Activated T-helper 1 cell treated with Interleukin-2 at 50 U/mL for 16 hours (primary cell): ENCODE measurements around the gene PHF10.
"Not testable (repeated sequence)": the region's sequence is repeated elsewhere in the genome, so short reads cannot be mapped to it uniquely, and the experiment has no call there.

Experiments used
- DNase-seq: peaks from one replicate; pipeline ENCODE4 v3.0.0-alpha.2; 2020; ENCODE audit warnings: low read depth

The PHF10 gene

GRCh38 chr6:169723200-169723909, 945 bp downstream of the PHF10 start:
- DNase-seq, result peak; percentile 58

- peak; percentile 14 for DNase-seq
Measured at GRCh38 chr6:169722362-169723199, 1.7 kb downstream of the PHF10 start.

DNA sequence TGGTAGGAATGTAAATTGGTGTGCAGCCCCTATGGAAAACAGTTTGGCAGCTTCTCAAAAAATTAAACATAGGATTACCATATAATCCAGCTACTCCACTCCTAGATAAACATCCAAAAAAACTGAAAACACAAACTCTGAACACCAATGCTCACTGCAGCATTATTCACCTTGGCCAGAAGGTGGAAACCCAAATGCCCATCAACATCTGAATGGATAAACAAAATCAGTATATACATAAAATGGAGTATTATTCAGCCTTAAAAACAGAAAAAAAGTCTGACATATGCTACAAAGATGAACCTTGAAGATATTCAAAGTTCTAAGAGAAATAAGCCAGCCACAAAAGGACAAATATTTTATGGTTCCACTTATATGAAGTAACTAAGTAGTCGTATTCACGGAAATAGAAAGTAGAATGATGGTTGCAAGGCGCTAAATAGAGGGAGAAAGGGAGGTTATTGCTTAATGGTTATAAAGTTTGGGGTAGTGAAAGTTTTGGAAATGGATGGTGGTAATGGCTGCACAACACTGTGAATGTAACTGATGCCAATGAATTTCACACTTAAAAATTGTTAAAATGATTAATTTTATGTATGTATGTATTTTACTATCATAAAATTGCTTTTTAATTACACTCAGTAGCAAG, 4.0 kb downstream of the PHF10 start:
- no peak for DNase-seq

GRCh38 chr6:169719117-169719516, 5.2 kb downstream of the PHF10 start:
- DNase-seq, result no peak

DNA sequence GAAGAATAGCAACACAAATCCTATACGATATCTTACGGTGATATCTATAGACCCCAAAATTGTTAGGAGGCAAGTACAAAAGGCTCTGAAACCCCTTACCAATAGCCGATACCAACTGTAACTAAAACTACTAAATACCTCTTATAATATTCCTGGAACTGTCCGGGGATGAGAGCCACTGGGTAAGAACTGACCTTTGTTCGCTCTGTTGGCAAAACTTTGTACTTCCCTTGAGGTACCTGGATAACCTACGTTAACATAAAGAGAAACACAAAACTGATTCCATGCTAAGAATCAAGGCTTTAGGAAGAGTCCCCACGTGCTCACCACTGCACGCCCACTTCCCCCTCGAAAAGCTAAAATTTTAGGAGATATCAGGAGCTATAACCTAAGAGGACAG, 9.7 kb downstream of the PHF10 start:
- no peak for DNase-seq

DNA sequence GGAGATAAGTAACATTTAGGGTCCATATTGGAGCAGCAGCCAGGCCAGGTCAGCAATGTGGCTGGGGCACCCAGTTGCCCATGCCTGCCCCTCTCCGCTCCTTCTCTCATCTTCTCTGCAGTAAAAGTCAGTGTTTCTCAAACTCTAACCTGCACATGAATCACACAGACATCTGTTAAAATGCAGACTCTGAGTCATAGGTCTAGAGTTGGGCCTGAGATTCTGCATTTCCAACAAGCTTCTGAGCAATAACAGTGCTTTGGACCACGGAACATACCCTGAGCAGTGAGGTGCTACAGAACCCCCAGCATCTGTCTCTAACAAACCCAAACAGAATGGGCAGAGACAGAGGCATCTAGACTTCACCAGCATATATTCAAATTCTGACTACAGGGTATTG, 10.1 kb downstream of the PHF10 start:
- no peak for DNase-seq

DNA sequence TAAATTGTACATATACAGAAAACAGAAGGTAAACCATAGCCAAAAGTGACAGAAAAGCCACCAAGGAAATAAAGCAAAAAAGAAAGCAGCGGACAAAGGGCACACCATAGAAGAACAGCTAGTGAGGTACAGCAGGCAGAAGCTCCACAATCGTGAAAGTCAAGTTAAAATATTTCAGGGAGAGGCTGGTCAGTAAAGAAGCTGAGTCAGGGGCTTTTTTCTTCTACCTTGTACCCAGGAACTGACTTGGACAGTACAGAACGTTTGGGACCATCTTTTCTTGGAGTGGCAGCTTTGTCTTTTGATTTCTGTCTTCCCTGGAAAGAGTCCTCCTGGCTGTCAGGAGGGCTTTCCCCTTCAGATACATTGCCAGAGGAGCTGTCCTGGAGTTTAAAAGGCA, 14.3 kb downstream of the PHF10 start:
- DNase-seq, result no peak

GRCh38 chr6:169709293-169709692, 15.0 kb downstream of the PHF10 start:
- no peak for DNase-seq

DNA sequence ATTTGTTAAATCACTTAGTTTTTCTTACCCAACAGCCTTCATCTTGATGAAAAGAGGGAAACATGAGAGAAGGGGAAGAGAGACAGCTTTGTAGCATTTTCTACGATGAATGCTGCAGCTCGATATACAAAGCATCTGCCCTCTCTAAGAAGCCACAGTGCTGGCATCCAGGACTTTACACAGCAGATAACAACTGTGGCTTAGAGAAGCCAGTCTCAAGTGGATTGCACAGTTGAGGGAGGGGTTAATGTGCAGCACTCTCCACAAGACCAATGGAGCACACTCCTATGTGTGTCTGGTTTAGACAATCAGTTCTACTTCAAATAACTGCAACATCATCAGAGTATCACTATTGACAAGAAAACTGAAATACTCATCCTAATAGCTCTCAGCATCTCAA, 16.5 kb downstream of the PHF10 start:
- DNase-seq, result no peak

GRCh38 chr6:169702840-169703246, 21.5 kb downstream of the PHF10 start:
- DNase-seq, result peak; percentile 17

DNA sequence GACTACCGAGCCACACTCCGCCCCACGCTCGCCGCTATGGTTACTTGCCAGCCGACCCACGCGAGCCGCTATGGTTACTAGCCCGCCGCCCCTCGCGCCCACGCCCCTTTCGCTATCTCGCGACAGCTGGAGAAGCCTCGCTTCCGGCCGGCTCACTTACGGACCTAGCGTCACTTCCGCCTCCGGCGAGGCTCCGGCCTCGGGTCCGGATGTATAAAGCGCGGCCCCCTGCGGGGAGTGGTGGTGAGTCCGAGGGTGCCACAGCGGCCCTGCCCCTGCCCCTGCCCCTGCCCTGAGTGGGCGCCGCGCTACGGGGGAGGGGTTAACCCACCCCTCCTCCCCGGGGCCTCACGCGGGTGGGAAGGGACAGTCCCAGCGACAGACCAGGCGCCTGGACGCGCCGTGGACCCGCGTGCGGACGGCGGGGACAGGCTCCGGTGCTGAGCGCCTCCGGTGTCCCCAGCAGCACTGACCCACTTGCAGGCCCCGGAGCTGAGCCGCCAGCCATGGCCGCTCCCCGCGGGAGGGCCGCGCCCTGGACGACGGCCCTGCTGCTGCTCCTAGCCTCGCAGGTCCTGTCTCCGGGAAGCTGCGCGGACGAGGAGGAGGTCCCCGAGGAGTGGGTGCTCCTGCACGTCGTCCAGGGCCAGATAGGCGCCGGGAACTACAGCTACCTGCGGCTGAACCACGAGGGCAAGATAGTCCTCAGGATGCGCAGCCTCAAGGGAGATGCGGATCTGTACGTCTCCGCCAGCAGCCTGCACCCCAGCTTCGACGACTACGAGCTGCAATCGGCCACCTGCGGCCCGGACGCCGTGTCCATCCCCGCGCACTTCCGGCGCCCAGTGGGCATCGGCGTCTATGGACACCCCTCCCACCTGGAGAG, 22.1 kb downstream of the PHF10 start, which contains the start of the genes C6orf120 and WDR27:
Gene C6orf120, plus strand, starts transcription at position 173 of the 886 bp plus-strand sequence. Its CDS starts 334 bp downstream, at position 507.
Gene WDR27, minus strand, starts transcription at position 76 of the 886 bp plus-strand sequence. CDS start 13,024 bp downstream, outside the sequence.
- peak; percentile 95 for DNase-seq

DNA sequence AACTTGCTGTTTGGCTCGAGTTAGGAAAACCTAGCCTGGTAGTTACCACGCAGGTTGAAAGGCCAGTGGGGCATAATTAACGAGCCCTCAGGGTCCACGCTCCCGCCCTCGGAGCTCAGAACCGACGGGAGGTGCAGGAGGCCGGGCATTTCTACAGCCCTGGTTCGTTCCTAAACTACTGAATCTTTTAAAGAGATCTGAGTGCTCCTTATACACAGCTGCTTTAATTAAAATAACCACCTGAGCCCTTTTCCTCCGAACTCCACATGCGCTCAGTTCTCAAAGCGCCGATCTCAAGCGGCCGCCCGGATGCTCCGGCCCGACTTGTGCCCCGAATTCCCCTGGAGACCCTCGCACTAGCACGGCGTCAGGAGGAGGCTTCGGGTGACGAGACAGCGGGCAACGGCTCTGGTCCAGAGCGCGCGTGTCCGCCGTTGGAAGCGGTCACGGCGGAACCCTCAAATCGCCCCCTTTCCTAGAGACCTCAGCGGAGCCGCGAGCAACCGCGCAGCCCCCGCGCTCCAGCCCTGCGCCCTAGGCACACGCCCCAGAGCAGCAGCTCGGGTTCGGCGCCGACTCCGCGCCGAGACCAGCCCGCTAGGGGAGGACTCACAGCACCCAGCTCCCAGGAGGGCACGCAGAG, 22.9 kb downstream of the PHF10 start:
- no peak for DNase-seq

GRCh38 chr6:169700296-169700695, 24.0 kb downstream of the PHF10 start:
- no peak for DNase-seq

DNA sequence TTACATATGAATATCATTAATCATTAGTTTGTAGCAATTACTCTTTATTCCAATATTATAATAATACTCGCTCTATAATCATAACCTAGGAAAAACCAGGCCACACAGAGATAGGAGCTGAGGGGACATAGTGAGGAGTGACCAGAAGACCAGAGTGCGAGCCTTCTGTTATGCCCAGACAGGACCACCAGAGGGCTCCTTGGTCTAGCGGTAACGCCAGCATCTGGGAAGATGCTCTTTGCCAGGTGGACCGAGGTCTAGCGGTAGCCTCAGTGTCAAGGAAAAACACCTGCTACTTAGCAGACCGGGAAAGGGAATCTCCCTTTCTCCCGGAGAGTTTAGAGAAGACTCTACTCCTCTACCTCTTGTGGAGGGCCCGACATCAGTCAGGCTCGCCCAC, 27.2 kb downstream of the PHF10 start:
- not testable (repeated sequence) for DNase-seq

DNA sequence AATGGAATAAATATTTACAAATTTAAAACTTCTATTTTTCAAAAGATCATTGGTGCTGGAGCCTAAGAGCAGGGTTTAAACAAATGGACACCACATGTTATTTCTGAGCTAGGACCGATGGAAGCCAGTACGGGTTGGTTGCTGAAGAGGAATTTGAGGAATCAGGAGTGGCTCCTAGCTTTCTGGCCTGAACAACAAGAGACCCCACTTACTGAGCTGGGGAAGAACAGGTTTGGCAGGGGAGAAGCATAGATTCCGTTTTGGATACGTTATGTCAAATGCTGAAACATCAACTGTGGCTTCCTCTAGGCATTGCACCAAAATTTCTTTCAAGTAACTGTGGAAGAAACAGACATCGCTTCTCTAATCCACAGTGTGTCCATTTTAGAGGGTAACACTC, 29.2 kb downstream of the PHF10 start:
- DNase-seq, result no peak

DNA sequence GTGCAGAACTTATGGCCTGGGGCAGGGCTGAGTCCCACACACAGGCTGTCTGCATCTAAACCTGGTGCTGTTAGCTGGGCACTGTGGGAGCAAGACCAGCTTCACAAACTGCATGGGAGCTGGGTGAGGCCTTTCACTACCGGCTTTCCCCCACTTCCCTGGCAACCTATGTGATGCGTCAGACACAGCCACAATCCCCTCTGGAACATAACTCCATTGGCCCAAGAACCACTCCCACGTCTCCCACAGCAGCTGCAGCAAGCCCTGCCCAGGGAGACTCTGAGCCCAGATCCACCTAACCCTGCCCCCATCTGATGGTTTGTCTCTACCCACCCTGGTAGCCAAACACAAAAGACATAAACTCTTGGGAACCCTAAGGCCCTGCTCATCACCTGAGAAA, 31.8 kb downstream of the PHF10 start:
- no peak for DNase-seq

GRCh38 chr6:169691260-169691659, 33.0 kb downstream of the PHF10 start:
- no peak for DNase-seq

- DNase-seq, result no peak
Measured at GRCh38 chr6:169689287-169689686, 35.0 kb downstream of the PHF10 start.

DNA sequence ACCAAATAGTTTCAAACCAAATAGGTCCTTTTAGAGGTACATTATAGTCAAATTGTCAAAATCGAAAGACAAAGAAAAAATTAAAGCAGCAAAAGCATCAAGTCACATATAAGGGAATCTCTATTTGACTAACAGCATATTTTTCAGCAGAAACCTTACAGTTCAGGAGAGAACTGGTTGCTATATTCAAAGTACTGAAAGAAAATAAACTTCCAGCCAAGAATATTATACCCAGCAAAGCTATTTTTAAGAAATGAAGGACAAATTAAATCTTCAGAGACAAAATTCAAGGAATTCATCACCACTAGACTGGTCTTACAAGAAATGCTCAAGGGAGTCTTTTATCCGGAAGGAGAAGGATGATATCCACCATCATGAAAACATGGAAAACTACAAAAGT, 38.4 kb downstream of the PHF10 start:
- no peak for DNase-seq

DNA sequence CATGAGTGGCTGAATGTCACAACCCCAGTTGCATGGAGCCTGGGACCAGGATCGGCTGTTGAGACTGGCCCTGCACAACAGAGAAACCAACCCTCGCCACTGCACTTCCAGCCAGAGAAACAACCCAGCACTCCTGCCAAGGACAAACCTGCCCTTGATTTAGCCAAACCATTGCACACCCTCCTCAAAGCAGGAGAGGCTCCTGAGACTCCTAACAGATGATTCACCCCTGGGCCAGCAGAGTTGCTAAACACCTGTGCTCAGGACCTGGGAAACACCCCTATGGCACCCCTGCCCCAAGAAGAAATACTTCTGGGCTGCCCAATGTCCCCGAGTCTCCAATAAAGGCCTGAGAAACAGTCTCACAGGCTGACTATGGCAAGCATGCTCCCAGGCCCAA, 40.2 kb downstream of the PHF10 start:
- no peak for DNase-seq

- no peak for DNase-seq
Measured at GRCh38 chr6:169678342-169678741, 46.0 kb downstream of the PHF10 start.
